IMR-90 (cell line): ENCODE measurements around the gene NKX6-2. TPM values are rescaled to one million over a fixed set of nuclear protein-coding genes. Genes with fewer than 3 reads are reported as not detected.
A peak's percentile ranks its signal among the peaks of the same experiment; 100 is the strongest.
"Not testable (repeated sequence)": the region's sequence is repeated elsewhere in the genome, so short reads cannot be mapped to it uniquely, and the experiment has no call there.

Experiments
- ATAC-seq: fragments of 200-7000 bp; cut with Tn5 transposase; 2 replicates; pipeline ENCODE4 v1.9.1; 2020; ENCODE audit warnings: low read depth, mild to moderate bottlenecking, moderate library complexity
- BruUV-seq: library from RNA; stranded (reverse); fragments of 400-500 nt; replicated peaks from 2 replicates; lab custom pipeline; 2021; lab: Mats Ljungman, UMichigan
- CTCF ChIA-PET: fragments of 300-600 bp; formaldehyde crosslinking; extraction: SDS; loops from one replicate; lab custom pipeline; 2021; ENCODE audit warnings: antibody characterized with exemption; lab: Yijun Ruan, JAX
- POLR2A ChIA-PET: fragments of 300-600 bp; sonication (Branson Sonifier 250); formaldehyde crosslinking; loops from one replicate; lab custom pipeline; 2022; ENCODE audit warnings: antibody characterized with exemption; ENCODE audit not compliant: unreplicated experiment; lab: Charles Lee
- DNase-seq: peaks from one replicate; pipeline ENCODE4 v3.0.0; 2013
- H2AFZ ChIP-seq: replicated peaks from 2 replicates; pipeline ENCODE3; 2013; ENCODE audit warnings: low read length, mild to moderate bottlenecking; ENCODE audit not compliant: poor library complexity
- H2AK5ac ChIP-seq: 2 replicates; pipeline ENCODE4 v1.6.1; 2013; ENCODE audit warnings: low read depth, low read length, inconsistent platforms
- H2AK9ac ChIP-seq: replicated peaks from 2 replicates; pipeline ENCODE3; 2013; ENCODE audit warnings: mild to moderate bottlenecking, low read depth, low read length, moderate library complexity; ENCODE audit not compliant: poor library complexity
- H2BK120ac ChIP-seq: 2 replicates; pipeline ENCODE4 v1.6.1; 2013; ENCODE audit warnings: low read depth, low read length, inconsistent platforms
- H2BK15ac ChIP-seq: 3 replicates; pipeline ENCODE4 v1.6.1; 2013; ENCODE audit warnings: low read depth, low read length, inconsistent platforms
- H2BK20ac ChIP-seq: 2 replicates; pipeline ENCODE4 v1.6.1; 2013; ENCODE audit warnings: low read depth, mild to moderate bottlenecking, inconsistent platforms, low read length, moderate library complexity
- H2BK5ac ChIP-seq: 2 replicates; pipeline ENCODE4 v1.6.1; 2013; ENCODE audit warnings: mild to moderate bottlenecking, low read depth, low read length, inconsistent platforms; ENCODE audit not compliant: poor library complexity, severe bottlenecking
- H3K14ac ChIP-seq: replicated peaks from 2 replicates; pipeline ENCODE4 v1.6.1; 2013; ENCODE audit warnings: low read depth, low read length, inconsistent platforms
- H3K18ac ChIP-seq: 2 replicates; pipeline ENCODE4 v1.6.1; 2013; ENCODE audit warnings: low read depth, low read length, control low read depth
- H3K23ac ChIP-seq: 2 replicates; pipeline ENCODE4 v1.6.1; 2013; ENCODE audit warnings: low read depth, low read length, inconsistent platforms
- H3K27ac ChIP-seq: 2 replicates; pipeline ENCODE4 v1.5.1; 2013; ENCODE audit warnings: mild to moderate bottlenecking, control low read depth, low read length; ENCODE audit not compliant: insufficient read depth
- H3K27me3 ChIP-seq: 2 replicates; pipeline ENCODE4 v1.6.1; 2013; ENCODE audit warnings: low read length; ENCODE audit not compliant: control insufficient read depth, insufficient read depth
- H3K36me3 ChIP-seq: 2 replicates; pipeline ENCODE4 v1.6.1; 2013; ENCODE audit warnings: low read length, mixed read lengths; ENCODE audit not compliant: control insufficient read depth, insufficient read depth
- H3K4ac ChIP-seq: 2 replicates; pipeline ENCODE4 v1.6.1; 2013; ENCODE audit warnings: low read depth, low read length, inconsistent platforms
- H3K4me1 ChIP-seq: 2 replicates; pipeline ENCODE4 v1.6.1; 2013; ENCODE audit warnings: low read length, mixed read lengths; ENCODE audit not compliant: control insufficient read depth, insufficient read depth
- H3K4me2 ChIP-seq: 2 replicates; pipeline ENCODE4 v1.6.1; 2013; ENCODE audit warnings: low read depth, mild to moderate bottlenecking, control low read depth, low read length, moderate library complexity
- H3K4me3 ChIP-seq: 2 replicates; pipeline ENCODE4 v1.5.1; 2013; ENCODE audit warnings: low read depth, mild to moderate bottlenecking, control low read depth, low read length, moderate library complexity; ENCODE audit not compliant: insufficient read depth
- H3K56ac ChIP-seq: 2 replicates; pipeline ENCODE4 v1.6.1; 2013; ENCODE audit warnings: low read length, inconsistent platforms; ENCODE audit not compliant: insufficient read depth; ENCODE audit errors: extremely low read depth
- H3K79me1 ChIP-seq, 2 experiments: 2 replicates each; pipeline ENCODE4 v1.6.1; 2013; ENCODE audit warnings: low read length in 2 of 2, inconsistent platforms in 1 of 2, low read depth in 1 of 2
- H3K9ac ChIP-seq: 2 replicates; pipeline ENCODE4 v1.6.1; 2013; ENCODE audit warnings: low read depth, low read length, control low read depth
- H3K9me1 ChIP-seq: 2 replicates; pipeline ENCODE4 v1.6.1; 2013; ENCODE audit warnings: low read length, inconsistent platforms; ENCODE audit not compliant: insufficient read depth
- H3K9me3 ChIP-seq: 2 replicates; pipeline ENCODE4 v1.6.1; 2013; ENCODE audit warnings: low read length; ENCODE audit not compliant: control insufficient read depth, insufficient read depth
- H4K20me1 ChIP-seq: 2 replicates; pipeline ENCODE4 v1.6.1; 2013; ENCODE audit warnings: low read length, inconsistent platforms; ENCODE audit not compliant: insufficient read depth
- H4K5ac ChIP-seq: 2 replicates; pipeline ENCODE4 v1.6.1; 2013; ENCODE audit warnings: mild to moderate bottlenecking, low read depth, low read length, control low read depth
- H4K8ac ChIP-seq, 2 experiments: 2 replicates each; pipeline ENCODE4 v1.6.1; 2013; ENCODE audit warnings: low read depth in 2 of 2, low read length in 2 of 2, control low read depth in 1 of 2, inconsistent platforms in 1 of 2
- H4K91ac ChIP-seq: 2 replicates; pipeline ENCODE4 v1.6.1; 2013; ENCODE audit warnings: low read depth, low read length, inconsistent platforms; ENCODE audit not compliant: insufficient read depth
- BHLHE40 ChIP-seq: fragments of 150-350 bp; IDR thresholded peaks from 2 replicates; pipeline ENCODE4 v1.6.1; 2016; ENCODE audit warnings: mild to moderate bottlenecking, low read depth, low read length
- MAFK ChIP-seq: IDR thresholded peaks from 2 replicates; pipeline ENCODE4 v1.6.1; 2012; ENCODE audit warnings: low read depth, low read length, improper control_type of control experiment
- WGBS, 2 experiments: methylation state at CpG; one replicate each; pipeline versions ENCODE4 v1.1.5 to v1.1.7; 2013; ENCODE audit warnings: missing lambda C conversion rate in 2 of 2; ENCODE audit not compliant: insufficient read length in 1 of 2; ENCODE audit errors: extremely low coverage in 2 of 2; 5-methylcytosine and 5-hydroxymethylcytosine counted together
- dilution Hi-C: fragments of 300-500 bp; cut with HindIII; formaldehyde crosslinking; loops from one replicate; pipeline ENCODE4 v1.14.3; 2018; ENCODE audit warnings: low sequenced_read_pairs; ENCODE audit not compliant: unreplicated experiment
- in situ Hi-C: fragments of 300-500 bp; cut with MboI; formaldehyde crosslinking; loops from 3 replicates; pipeline ENCODE4 v1.14.3; 2019; ENCODE audit warnings: low sequenced_read_pairs, inconsistent platforms, mixed read lengths
- intact Hi-C: fragments of 100-400 bp; cut with micrococcal nuclease; formaldehyde crosslinking; loops from 2 replicates; pipeline ENCODE4 v1.10.0; 2022
- polyA plus RNA-seq, 3 experiments: library from polyadenylated mRNA; depleted of rRNA; stranded (reverse); fragments of >200 nt; gene quantifications; 2 replicates each; pipeline ENCODE4 v1.2.3, GENCODE V29; 2012; ENCODE audit warnings: low replicate concordance in 1 of 3
- total RNA-seq: library from RNA; depleted of rRNA; stranded (reverse); fragments of >200 nt; gene quantifications from 2 replicates; pipeline ENCODE4 v1.2.3, GENCODE V29; 2012
- TF ChIP-seq, protein P1 (sequence below): fragments of 150-350 bp; IDR thresholded peaks from 2 replicates; pipeline ENCODE4 v1.6.1; 2017; ENCODE audit warnings: mild to moderate bottlenecking, antibody characterized with exemption, low read length, low read depth

Gene NKX6-2
- total and polyA plus RNA-seq, 2 of the 4 experiments (the other 2 are of a cell fraction) = not detected

DNA sequence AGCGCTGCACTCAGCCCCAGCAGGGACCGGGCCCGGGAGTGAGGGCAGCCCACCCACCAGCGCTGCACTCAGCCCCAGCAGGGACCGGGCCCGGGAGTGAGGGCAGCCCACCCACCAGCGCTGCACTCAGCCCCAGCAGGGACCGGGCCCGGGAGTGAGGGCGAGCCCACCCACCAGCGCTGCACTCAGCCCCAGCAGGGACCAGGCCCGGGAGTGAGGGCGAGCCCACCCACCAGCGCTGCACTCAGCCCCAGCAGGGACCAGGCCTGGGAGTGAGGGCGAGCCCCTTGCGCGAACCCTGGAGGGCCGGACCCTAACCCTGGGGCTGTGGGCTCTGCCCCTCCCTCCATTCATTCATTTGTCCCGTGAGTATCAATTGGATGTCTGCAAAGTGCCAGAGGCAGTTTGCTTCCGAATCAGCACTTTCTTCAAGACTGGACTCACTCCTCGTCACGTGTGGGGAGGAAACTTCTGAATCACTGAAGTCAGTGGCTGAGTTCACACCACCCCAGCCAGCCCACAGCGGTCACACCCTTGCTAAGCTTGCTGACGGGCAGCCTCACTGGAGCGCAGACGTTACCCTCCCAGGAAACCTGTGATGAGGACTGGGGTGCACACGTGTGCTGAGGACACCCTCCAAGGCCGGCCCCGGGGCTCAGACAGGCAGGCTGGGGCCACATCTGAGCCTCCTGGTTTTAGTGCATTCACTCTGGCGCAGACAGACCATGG, 42.6 kb downstream of the NKX6-2 start:
- peak; percentile 80 for ATAC-seq

More for the DNA sequence above, 42.6 kb downstream of the NKX6-2 start:
- H4K8ac ChIP-seq, H2BK15ac ChIP-seq, POLR2A ChIA-PET, H3K27ac ChIP-seq, H3K4ac ChIP-seq, intact Hi-C loops, H3K4me2 ChIP-seq, H3K4me3 ChIP-seq, H4K5ac ChIP-seq, H3K18ac ChIP-seq, H3K79me1 ChIP-seq, H2BK120ac ChIP-seq, H4K20me1 ChIP-seq, H3K23ac ChIP-seq, H2BK5ac ChIP-seq, H3K14ac ChIP-seq, H2BK20ac ChIP-seq, H2AK9ac ChIP-seq, H3K36me3 ChIP-seq, dilution Hi-C loops, H4K91ac ChIP-seq, in situ Hi-C loops, H2AK5ac ChIP-seq, H3K9ac ChIP-seq, H3K4me1 ChIP-seq, H3K9me1 ChIP-seq, H3K27me3 ChIP-seq, CTCF ChIA-PET, BruUV-seq, H3K56ac ChIP-seq, H3K9me3 ChIP-seq: not testable (repeated sequence)
- peak; percentile 76 for DNase-seq
- TF ChIP-seq BHLHE40 (peak; percentile 90), MAFK (peak; percentile 78)
- TF ChIP-seq, protein P1, sequence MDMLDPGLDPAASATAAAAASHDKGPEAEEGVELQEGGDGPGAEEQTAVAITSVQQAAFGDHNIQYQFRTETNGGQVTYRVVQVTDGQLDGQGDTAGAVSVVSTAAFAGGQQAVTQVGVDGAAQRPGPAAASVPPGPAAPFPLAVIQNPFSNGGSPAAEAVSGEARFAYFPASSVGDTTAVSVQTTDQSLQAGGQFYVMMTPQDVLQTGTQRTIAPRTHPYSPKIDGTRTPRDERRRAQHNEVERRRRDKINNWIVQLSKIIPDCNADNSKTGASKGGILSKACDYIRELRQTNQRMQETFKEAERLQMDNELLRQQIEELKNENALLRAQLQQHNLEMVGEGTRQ = peak; percentile 90
- peak overlapping the region; percentile 61 for H2AFZ ChIP-seq
- 75% methylated on average over 7 of the region's 30 CpGs; no CpG with 5 or more reads in 1 of the 2 experiments for WGBS, 2 experiments
